Suprapubic skin (tissue), 4 donors: Measurements from ENCODE around the gene WFDC1. TPM values are rescaled to one million over a fixed set of nuclear protein-coding genes. Genes with fewer than 3 reads are reported as not detected.
A peak's percentile ranks its signal among the peaks of the same experiment; 100 is the strongest.

Source experiments
- DNase-seq, 2 donors: peaks; one replicate each; pipeline ENCODE4 v3.0.0-alpha.2; 2019; ENCODE audit warnings: low spot score in 2 of 2
- H3K27ac ChIP-seq: fragments of 200-600 bp; sonication (generic); one replicate; pipeline ENCODE4 v1.5.1; 2019
- H3K27me3 ChIP-seq: fragments of 200-600 bp; sonication (generic); one replicate; pipeline ENCODE4 v1.5.1; 2019
- H3K36me3 ChIP-seq: fragments of 200-600 bp; sonication (generic); one replicate; pipeline ENCODE4 v1.5.1; 2019
- H3K4me1 ChIP-seq: fragments of 200-600 bp; sonication (generic); one replicate; pipeline ENCODE4 v1.5.1; 2019
- H3K4me3 ChIP-seq: fragments of 200-600 bp; sonication (generic); one replicate; pipeline ENCODE4 v1.5.1; 2019; ENCODE audit warnings: mild to moderate bottlenecking
- H3K9me3 ChIP-seq: fragments of 200-600 bp; sonication (generic); one replicate; pipeline ENCODE4 v1.5.1; 2019
- CTCF ChIP-seq, 2 donors: fragments of 200-600 bp in 1 of 2; fragments of 450-650 bp in 1 of 2; sonication (generic) in 1 of 2; IDR thresholded peaks; one replicate each; pipeline ENCODE4 v1.5.1; 2016 to 2019; ENCODE audit warnings: antibody characterized with exemption in 2 of 2, mild to moderate bottlenecking in 1 of 2, moderate library complexity in 1 of 2
- EP300 ChIP-seq: sonication (generic); formaldehyde crosslinking; IDR thresholded peaks from one replicate; pipeline ENCODE4 v1.6.1; 2017; ENCODE audit warnings: antibody characterized with exemption
- POLR2A ChIP-seq, 2 donors: fragments of 450-650 bp; IDR thresholded peaks; one replicate each; pipeline ENCODE4 v1.6.1; 2017; ENCODE audit warnings: antibody characterized with exemption in 2 of 2, mild to moderate bottlenecking in 2 of 2, moderate library complexity in 2 of 2
- POLR2AphosphoS5 ChIP-seq, 3 donors: sonication (generic); formaldehyde crosslinking; IDR thresholded peaks; one replicate each; pipeline ENCODE4 v1.6.1; 2017; ENCODE audit warnings: antibody characterized with exemption in 3 of 3
- WGBS: methylation state at CpG from one replicate; pipeline ENCODE4 v1.1.5; 2018; 5-methylcytosine and 5-hydroxymethylcytosine counted together
- total RNA-seq, 4 donors: library from RNA; depleted of rRNA; stranded (reverse); fragments of >200 nt; gene quantifications; one replicate each; pipeline ENCODE4 v1.1.0, GENCODE V29; 2016

WFDC1 gene
- total RNA-seq, 4 donors from 2014 or later: 0.49 to 1.4 (median 1.3) TPM; not detected in 1

- no peak for DNase-seq
- H3K36me3 ChIP-seq: no peaks in the 10 kb centered on the region
- 43% methylated on average over 11 of the region's 11 CpGs for WGBS
- no peak overlapping the region for H3K27ac ChIP-seq
- no peak for TF ChIP-seq EP300
- peak; percentile 11 to 35 for TF ChIP-seq CTCF (IDR thresholded peaks at IDR 0.05)
- no peak for TF ChIP-seq POLR2AphosphoS5 (IDR thresholded peaks at IDR 0.05)
- no peak for TF ChIP-seq POLR2A (IDR thresholded peaks at IDR 0.05)
- H3K9me3 ChIP-seq: no peaks in the 10 kb centered on the region
- peaks cover 25% of the 10 kb centered on the region for H3K27me3 ChIP-seq
- no peak overlapping the region for H3K4me3 ChIP-seq
- peaks cover 8% of the 10 kb centered on the region for H3K4me1 ChIP-seq
Observed at GRCh38 chr16:84308120-84308519, 13.4 kb downstream of the WFDC1 start.

- 88% methylated on average over 7 of the region's 7 CpGs for WGBS
- TF ChIP-seq POLR2AphosphoS5 (IDR thresholded peaks at IDR 0.05): no peak
- no peak for TF ChIP-seq EP300
- no peak for TF ChIP-seq POLR2A (IDR thresholded peaks at IDR 0.05)
- TF ChIP-seq CTCF (IDR thresholded peaks at IDR 0.05): no peak
- no peak for DNase-seq
- Histone ChIP-seq H3K9me3 (no peaks in the 10 kb centered on the region), H3K36me3 (no peaks in the 10 kb centered on the region), H3K4me3 (no peak overlapping the region), H3K27ac (no peak overlapping the region), H3K4me1 (peaks cover 8% of the 10 kb centered on the region), H3K27me3 (peaks cover 29% of the 10 kb centered on the region)
Observed at GRCh38 chr16:84310642-84311041, 16.0 kb downstream of the WFDC1 start.

- Histone ChIP-seq H3K36me3 (no peaks in the 10 kb centered on the region), H3K4me3 (peak overlapping the region; percentile 15), H3K27ac (no peak overlapping the region), H3K27me3 (peaks cover 28% of the 10 kb centered on the region), H3K9me3 (peaks cover 3% of the 10 kb centered on the region), H3K4me1 (peaks cover 8% of the 10 kb centered on the region)
- WGBS: 14% methylated on average over 4 of the region's 55 CpGs
- no peak for TF ChIP-seq EP300
- TF ChIP-seq CTCF (IDR thresholded peaks at IDR 0.05): no peak
- TF ChIP-seq POLR2AphosphoS5 (IDR thresholded peaks at IDR 0.05): no peak
- TF ChIP-seq POLR2A (IDR thresholded peaks at IDR 0.05): no peak
- no peak for DNase-seq
Observed at GRCh38 chr16:84312783-84313382, 18.2 kb downstream of the WFDC1 start.

GRCh38 chr16:84313921-84314320 lies 19.2 kb downstream of the WFDC1 start:
- Histone ChIP-seq H3K4me1 (peaks cover 8% of the 10 kb centered on the region), H3K27me3 (peaks cover 20% of the 10 kb centered on the region), H3K27ac (no peak overlapping the region), H3K36me3 (no peaks in the 10 kb centered on the region), H3K4me3 (no peak overlapping the region), H3K9me3 (peaks cover 5% of the 10 kb centered on the region)
- TF ChIP-seq POLR2A (IDR thresholded peaks at IDR 0.05) (no peak), EP300 (no peak), CTCF (IDR thresholded peaks at IDR 0.05) (no peak), POLR2AphosphoS5 (IDR thresholded peaks at IDR 0.05) (no peak)
- WGBS: 73% methylated on average over 10 of the region's 10 CpGs
- no peak for DNase-seq

- DNase-seq: no peak
- Histone ChIP-seq H3K4me3 (no peak overlapping the region), H3K27ac (no peak overlapping the region), H3K27me3 (peaks cover 20% of the 10 kb centered on the region), H3K9me3 (peaks cover 5% of the 10 kb centered on the region), H3K4me1 (peaks cover 8% of the 10 kb centered on the region), H3K36me3 (no peaks in the 10 kb centered on the region)
- TF ChIP-seq POLR2AphosphoS5 (IDR thresholded peaks at IDR 0.05) (no peak), POLR2A (IDR thresholded peaks at IDR 0.05) (no peak), CTCF (IDR thresholded peaks at IDR 0.05) (no peak), EP300 (no peak)
- 75% methylated on average over 4 of the region's 6 CpGs for WGBS
Observed at GRCh38 chr16:84314373-84314772, 19.7 kb downstream of the WFDC1 start.
